ENCODE results near the gene HINT1. TPM values are rescaled to one million over a fixed set of nuclear protein-coding genes. Genes with fewer than 3 reads are reported as not detected.

Gene HINT1
- total RNA-seq, 3 donors from 2014 or later (not counting 1 experiment from before 2014, with no cell fraction given): 125 to 130 (median 129) TPM

DNA sequence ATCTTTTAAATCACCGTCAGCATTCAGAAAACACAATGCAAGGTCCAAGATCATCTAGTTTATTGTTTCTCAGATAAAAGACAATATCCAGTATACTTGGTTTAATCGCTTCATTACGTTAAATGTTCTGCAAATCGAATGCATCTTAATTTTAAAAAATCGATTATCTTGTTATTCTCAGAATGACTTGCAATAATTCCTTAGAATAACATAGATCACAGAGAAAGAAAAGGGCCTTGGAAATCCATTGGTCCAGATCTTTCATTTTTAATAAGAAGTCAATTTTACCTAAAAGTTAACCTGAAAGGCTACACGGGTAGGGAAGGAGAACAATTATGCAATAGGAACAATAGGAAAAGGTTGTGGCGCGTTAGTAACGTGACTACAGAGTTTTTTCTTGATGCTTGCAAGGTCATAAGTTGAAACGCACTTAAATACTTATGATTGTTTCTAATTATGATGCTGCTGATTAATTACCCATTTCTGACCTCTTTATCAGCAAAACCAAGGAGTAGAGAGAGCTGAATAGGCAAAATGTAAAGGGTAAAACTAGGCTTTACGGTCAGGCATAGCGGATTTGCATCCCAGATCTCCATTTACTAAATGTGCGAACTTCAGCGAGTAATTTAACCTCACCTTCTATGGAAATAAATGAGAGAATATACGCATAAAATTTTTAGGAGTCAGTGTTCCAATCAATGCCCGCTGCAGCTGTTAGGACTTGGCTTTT lies 4.9 kb upstream of the HINT1 start:
- intact Hi-C loops (cut with micrococcal nuclease): loop anchor here (1.0 to 2.0 kb wide), 2 partner anchors 39 to 93 kb away; no protein-coding TSS in a partner anchor

DNA sequence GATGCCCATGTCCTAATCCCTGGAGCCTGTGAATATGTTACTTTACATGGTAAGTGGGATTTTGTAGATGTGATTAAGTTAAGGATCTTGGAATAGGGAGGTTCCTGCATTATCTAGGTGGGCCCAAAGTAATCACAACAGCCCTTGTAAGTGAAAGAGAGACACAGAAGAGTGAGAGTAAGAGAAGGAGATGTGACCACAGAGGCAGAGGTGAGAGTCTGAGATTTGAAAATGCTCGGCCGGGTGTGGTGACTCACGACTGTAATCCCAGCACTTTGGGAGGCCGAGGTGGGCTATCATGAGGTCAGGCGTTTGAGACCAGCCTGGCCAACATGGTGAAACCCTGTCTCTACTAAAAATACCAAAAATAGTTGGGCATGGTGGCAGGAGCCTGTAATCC lies 2.6 kb upstream of the HINT1 start:
- Mint-ChIP-seq H3K27me3 (ENCODE audit: low read depth in 2 of 2) (no peaks in the 10 kb centered on the region), H3K27ac (no peak overlapping the region), H3K9me3 (no peaks in the 10 kb centered on the region), H3K4me1 (peaks cover 48 to 54% of the 10 kb centered on the region in 2 donors), H3K4me3 (no peak overlapping the region), H3K36me3 (no peaks in the 10 kb centered on the region)
- WGBS (ENCODE audit: insufficient coverage): 87% methylated on average over 5 of the region's 5 CpGs
- ATAC-seq (no peak), DNase-seq (no peak)
- peaks cover 19% of the 10 kb centered on the region for H3K4me1 ChIP-seq (ENCODE audit: control insufficient read depth, insufficient read depth, low read length)
- H3K27ac ChIP-seq (ENCODE audit: low read length): no peak overlapping the region
- no peaks in the 10 kb centered on the region for H3K36me3 ChIP-seq (ENCODE audit: control insufficient read depth, insufficient read depth, low read length)
- no peaks in the 10 kb centered on the region for H3K27me3 ChIP-seq (ENCODE audit: control insufficient read depth, insufficient read depth, low read length)
- intact Hi-C loops (cut with micrococcal nuclease): no loop called here
- H3K9me3 ChIP-seq (ENCODE audit: control insufficient read depth, insufficient read depth, low read length): no peaks in the 10 kb centered on the region
- no peak overlapping the region for H3K4me3 ChIP-seq (ENCODE audit: low read length)
- TF ChIP-seq CTCF (IDR thresholded peaks at IDR 0.05): no peak

More for the DNA sequence above, 4.9 kb upstream of the HINT1 start:
- peak in 1 of 2 donors; percentile 18 for DNase-seq
- Histone ChIP-seq H3K4me3 (ENCODE audit: low read length) (peak overlapping the region; percentile 84), H3K27ac (ENCODE audit: low read length) (peak overlapping the region; percentile 76), H3K27me3 (ENCODE audit: control insufficient read depth, insufficient read depth, low read length) (no peaks in the 10 kb centered on the region), H3K36me3 (ENCODE audit: control insufficient read depth, insufficient read depth, low read length) (no peaks in the 10 kb centered on the region), H3K9me3 (ENCODE audit: control insufficient read depth, insufficient read depth, low read length) (no peaks in the 10 kb centered on the region), H3K4me1 (ENCODE audit: control insufficient read depth, insufficient read depth, low read length) (peaks cover 11% of the 10 kb centered on the region)
- ATAC-seq: no peak
- Mint-ChIP-seq H3K4me1 (peaks cover 35 to 39% of the 10 kb centered on the region in 2 donors), H3K9me3 (no peaks in the 10 kb centered on the region), H3K36me3 (no peaks in the 10 kb centered on the region), H3K27ac (peak overlapping the region; percentile 91 to 98), H3K27me3 (ENCODE audit: low read depth in 2 of 2) (no peaks in the 10 kb centered on the region), H3K4me3 (peak overlapping the region; percentile 98)
- 36% methylated on average over 16 of the region's 16 CpGs for WGBS (ENCODE audit: insufficient coverage)
- TF ChIP-seq CTCF (IDR thresholded peaks at IDR 0.05): no peak

GRCh38 chr5:131164191-131165118 lies 601 bp downstream of the HINT1 start:
- DNase-seq (peak; percentile 68 to 82), ATAC-seq (peak; percentile 67 to 83 (median 79))
- peaks cover 8% of the 10 kb centered on the region for H3K4me1 ChIP-seq (ENCODE audit: control insufficient read depth, insufficient read depth, low read length)
- H3K9me3 ChIP-seq (ENCODE audit: control insufficient read depth, insufficient read depth, low read length): no peaks in the 10 kb centered on the region
- no peaks in the 10 kb centered on the region for H3K27me3 Mint-ChIP-seq (ENCODE audit: low read depth in 2 of 2)
- peak overlapping the region; percentile 92 to 93 for H3K27ac Mint-ChIP-seq
- under 1% methylated on average over 73 of the region's 73 CpGs for WGBS (ENCODE audit: insufficient coverage)
- peak overlapping the region; percentile 91 for H3K27ac ChIP-seq (ENCODE audit: low read length)
- H3K9me3 Mint-ChIP-seq: no peaks in the 10 kb centered on the region
- no peaks in the 10 kb centered on the region for H3K27me3 ChIP-seq (ENCODE audit: control insufficient read depth, insufficient read depth, low read length)
- intact Hi-C loops (cut with micrococcal nuclease): loop anchor here (1.0 kb wide), 2 partner anchors 218 to 253 kb away; no protein-coding TSS in a partner anchor
- H3K4me3 Mint-ChIP-seq: peak overlapping the region; percentile 95
- peaks cover 28% of the 10 kb centered on the region for H3K36me3 ChIP-seq (ENCODE audit: control insufficient read depth, insufficient read depth, low read length)
- H3K4me3 ChIP-seq (ENCODE audit: low read length): peak overlapping the region; percentile 82
- H3K36me3 Mint-ChIP-seq: no peaks in the 10 kb centered on the region
- H3K4me1 Mint-ChIP-seq: peaks cover 28 to 35% of the 10 kb centered on the region in 2 donors
- TF ChIP-seq CTCF (IDR thresholded peaks at IDR 0.05): no peak

All from natural killer cell (primary cell).